Measurements from ENCODE around the gene THBS1. TPM values are rescaled to one million over a fixed set of nuclear protein-coding genes. Genes with fewer than 3 reads are reported as not detected.

THBS1 gene
- total RNA-seq, 2 experiments from 2014 or later, result 0.34 to 0.89 TPM

DNA sequence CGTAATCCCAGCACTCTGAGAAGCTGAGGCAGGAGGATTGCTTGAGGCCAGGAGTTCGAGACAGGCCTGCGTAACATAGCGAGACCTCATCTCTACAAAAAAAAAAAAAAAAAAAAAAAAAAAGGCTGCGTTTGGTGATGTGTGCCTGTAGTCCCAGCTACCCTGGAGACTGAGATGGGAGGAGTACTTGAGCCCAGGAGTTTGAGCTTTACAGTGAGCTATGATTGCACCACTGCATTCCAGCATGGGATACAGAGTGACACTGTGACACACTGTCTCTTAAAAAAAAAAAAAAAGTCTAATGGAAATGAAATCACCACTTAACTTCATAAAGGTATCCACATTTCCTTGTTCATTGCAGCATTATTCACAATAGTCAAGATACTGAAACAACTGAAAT is 65.5 kb downstream of the THBS1 start:
- ChIA-PET POLR2A (no interaction called here), CTCF (no interaction called here)

Other genes with a start within 250 kb of the THBS1 start
- under 1 TPM; 0.51 to 0.61 TPM for gene FSIP1, start 201.8 kb downstream of the THBS1 start, total RNA-seq

Data from activated CD8-positive, alpha-beta memory T cell treated with anti-CD3 and anti-CD28 coated beads for 36 hours (primary cell).